Stimulated activated CD4-positive, alpha-beta T cell treated with anti-CD3 and anti-CD28 coated beads, Interleukin-1b, Interleukin-23, amount 100 ng/mL, for 24 hours (primary cell): ENCODE data around the gene TRIM2.
"Not testable (repeated sequence)": the region's sequence is repeated elsewhere in the genome, so short reads cannot be mapped to it uniquely, and the experiment has no call there.

Experiments
- DNase-seq, 4 experiments: peaks; one replicate each; pipeline ENCODE4 v3.0.0-alpha.2; 2020; ENCODE audit warnings: low read depth in 4 of 4, low spot score in 1 of 4

The TRIM2 gene

DNA sequence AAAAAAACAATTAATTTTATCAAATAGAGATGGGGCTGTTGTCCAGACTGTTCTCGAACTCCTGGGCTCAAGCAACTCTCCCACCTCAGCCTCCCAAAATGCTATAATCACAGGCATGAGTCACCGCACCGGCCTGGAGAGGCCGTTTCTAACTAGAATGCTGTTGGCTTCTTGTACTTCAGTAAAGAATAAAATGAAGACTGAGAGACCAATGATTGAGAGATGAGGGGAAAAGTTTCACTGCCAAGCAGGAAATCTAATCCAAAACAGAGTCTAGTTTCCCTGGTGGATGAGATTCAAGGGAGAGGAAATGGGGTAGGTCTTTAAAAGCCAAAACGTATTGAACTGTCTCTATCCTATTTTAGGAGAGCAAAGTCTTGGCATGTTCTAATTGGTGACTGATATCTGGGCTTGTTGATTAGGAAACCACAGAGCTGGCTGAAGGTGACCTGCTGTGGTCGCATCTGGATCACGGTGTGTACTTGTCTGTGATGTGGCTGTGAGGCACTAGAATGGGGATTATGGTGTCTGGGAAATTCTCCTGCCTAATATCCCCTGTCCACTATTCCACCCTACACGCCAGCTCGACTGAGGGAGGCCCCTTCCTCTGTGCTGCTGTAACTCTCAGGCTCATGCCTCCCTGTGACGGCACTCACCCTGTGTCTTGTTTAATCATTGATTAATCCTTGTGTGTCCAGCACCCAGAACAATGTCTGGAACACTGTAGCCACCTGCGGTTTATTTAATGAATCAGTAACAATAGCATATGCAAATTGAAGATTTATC lies 15.0 kb upstream of the TRIM2 start:
- DNase-seq = no peak

DNA sequence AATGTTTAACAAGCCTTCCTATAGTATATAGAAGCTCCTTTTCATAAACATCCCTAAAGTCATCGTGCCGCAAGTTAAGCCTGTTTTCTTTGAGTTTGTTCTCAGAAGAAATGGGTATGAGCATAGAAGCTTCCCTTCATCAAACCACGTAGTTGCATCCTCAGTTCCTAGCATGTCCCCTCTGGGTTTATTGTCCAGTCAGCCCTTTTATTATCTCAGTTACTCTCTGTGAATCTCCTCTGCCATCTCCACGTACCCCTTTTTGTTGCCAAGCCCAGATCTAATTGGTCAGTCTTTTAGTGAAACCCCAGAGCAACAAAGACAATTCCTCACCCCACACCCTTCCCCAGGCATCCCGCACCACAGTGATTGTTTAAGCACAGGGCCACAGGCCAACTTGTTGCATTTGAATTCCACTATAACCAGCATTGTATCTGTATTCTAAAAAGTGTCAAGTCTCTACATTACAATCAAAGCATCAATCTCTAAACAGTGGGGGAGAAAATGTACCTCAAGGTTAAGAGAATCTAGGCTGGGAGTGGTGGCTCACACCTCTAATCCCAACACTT lies 12.4 kb upstream of the TRIM2 start:
- no peak for DNase-seq

DNA sequence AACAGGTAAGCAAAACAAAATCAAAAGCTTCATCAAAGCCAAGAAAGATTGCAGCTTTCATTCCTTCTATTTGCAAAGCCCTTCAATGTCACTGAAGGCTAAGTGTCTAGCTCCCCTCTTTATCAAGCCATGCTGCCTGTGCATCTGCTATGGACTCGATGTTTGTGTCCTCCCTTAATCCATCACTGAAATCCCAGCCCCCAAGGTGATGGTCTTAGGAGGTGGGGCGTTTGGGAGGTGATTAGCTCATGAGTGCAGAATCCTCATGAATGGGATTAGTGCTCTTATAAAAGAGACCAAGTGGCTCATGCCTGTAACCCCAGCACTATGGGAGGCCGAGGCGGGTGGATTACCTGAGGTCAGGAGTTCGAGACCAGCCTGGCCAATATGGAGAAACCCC lies 6.9 kb upstream of the TRIM2 start:
- DNase-seq = no peak

DNA sequence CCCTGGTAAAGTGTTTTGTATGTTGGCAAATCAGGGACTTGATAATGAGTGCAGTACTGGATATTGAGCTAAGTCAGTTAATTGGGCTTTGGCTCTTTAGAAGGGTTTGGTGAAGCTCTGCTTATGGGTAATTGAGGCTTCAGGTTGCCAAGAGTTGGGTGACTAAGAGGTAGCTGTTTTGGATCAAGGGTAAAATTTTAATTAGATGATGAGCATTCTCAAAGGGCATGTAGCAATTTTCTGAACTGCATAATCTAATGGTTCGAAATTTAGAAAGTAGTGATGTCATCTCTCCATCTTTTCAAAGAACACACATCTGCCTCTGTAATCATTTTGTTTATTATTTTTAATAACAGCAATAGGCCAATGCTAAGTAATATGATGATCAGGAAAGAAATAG lies 5.5 kb upstream of the TRIM2 start:
- DNase-seq = no peak

DNA sequence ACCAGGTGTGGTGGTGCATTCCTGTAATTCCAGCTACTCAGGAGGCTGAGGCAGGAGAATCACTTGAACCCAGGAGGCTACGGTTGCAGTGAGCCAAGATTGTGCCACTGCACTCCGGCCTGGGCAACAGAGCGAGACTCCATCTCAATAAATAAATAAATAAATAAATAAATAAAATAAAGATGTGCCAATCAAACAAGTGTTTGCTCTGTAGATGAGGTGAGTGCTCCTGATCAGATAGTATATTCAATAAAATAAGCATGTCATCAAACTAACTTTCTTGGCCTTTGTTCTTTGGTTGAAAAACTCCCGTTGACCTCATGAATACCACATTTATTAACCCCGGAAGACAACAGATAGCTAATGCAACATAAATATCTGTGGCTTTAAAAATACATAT lies 497 bp upstream of the TRIM2 start:
- DNase-seq = not testable (repeated sequence)

DNA sequence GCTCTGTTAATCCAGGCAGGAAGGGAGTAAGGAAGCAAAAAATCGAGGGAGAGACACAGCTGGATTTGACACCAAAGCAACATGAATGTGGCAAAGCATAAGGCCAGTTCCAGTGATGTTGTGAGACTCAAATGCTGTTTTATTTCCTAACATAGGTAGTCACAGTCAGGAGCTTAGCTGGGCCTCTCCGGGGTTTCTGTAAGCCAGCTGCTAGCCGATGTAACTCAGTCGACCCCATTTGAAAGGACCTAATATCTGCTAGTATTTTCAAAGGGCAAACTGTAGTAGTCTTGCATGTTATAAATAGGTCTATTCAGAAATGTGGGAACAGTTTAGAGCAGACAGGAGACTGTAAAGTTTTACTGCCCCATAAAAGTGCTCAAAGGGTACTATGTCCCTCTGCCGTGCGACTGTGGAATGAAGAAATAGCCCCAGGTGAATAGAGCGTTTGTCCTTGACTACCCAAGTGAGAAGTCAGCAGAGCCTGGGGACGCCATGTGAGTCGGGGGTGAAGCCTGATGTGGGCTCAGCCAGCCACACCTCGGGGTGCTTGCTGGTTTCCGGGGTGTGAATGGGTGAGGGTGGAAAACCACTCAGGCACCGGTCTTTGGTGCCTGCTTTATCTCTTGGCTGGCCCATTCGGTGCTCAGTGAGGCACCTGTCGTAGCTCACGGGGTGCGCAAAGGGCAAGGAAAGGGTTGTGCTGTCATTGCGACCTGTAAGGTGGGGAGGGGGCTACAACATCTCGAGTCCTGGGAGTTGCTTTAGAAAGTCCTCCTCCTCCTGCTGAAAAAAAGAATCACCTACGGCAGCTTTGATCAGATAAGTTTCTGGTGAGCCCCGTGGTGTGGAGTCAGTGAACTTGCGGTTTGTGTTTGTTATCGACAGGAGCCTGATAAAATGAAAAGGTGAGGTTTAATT lies 745 bp downstream of the TRIM2 start:
- DNase-seq = no peak

DNA sequence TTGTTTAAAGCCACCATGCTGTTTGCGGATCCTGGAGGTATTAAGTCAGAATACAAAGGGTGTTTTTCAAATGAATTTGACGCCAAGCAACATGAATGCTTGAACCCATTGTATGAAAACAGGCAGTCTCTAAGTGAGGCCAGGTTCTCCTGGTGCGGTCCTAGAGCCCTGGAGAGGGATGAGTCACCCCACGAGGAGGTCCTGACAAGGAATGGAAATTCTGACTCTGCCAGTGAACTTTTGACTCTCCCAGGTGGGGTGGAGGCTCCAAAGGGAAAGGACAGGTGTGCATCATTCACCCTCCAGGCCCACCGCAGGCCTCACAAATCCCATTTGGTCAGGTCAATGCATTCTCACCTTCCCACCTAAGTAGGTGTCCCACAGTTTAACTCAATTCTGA lies 1.5 kb downstream of the TRIM2 start:
- no peak for DNase-seq

DNA sequence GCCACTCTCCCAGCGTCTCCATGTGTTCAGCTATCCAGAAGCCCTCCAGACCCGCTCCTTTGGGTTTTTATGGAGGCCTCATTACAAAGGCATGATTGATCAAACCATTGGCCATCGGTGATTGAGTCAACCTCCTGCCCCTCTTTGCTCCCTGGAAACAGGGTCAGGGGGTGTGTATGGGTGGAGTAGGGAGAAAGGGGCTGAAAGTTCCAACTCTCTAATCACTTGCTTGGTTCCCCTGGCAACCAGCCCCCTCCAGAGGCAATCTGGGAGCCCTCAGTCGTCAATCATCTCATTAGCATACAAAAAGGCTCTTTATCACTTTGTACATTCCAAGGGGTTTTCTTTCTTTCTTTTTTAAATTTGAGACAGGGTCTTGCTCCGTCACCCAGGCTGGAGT lies 2.3 kb downstream of the TRIM2 start:
- no peak for DNase-seq

DNA sequence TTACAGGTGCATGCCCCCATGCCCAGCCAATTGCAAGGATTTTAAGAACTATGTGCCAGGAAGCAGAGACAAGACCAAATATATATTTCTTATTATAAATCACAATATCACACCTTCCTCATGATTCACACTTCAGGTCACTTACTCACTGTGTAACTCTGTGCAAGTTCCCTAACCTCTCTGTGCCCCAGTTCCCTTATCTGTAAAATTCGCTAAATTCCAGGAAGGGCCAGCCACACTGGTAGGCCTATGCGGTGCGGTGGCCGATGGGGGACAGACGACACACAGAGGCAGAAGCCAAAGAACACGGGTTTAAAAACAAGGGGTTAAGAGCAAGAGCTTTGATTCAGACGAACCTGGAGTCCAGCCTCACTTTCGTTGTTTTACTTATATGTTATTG lies 2.8 kb downstream of the TRIM2 start:
- DNase-seq = no peak

DNA sequence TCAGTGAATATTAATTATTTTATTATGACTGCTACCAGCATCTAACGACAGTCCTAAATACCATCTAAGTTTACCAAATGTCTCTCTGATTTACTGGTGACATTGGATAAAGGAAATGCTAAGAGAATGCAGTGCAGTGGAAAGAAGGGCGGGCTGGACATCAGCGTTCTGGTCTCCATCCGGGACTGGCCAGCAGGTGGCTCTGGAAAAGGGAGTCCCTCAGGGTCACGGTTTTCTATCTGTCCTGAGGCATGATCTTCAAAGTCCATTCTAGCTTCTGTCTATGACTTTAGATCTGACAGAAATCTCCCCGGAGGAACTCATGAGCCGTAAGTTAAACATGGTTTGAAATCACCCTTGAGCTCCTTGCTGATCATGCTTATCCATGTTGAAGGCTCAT lies 3.3 kb downstream of the TRIM2 start:
- DNase-seq = no peak

DNA sequence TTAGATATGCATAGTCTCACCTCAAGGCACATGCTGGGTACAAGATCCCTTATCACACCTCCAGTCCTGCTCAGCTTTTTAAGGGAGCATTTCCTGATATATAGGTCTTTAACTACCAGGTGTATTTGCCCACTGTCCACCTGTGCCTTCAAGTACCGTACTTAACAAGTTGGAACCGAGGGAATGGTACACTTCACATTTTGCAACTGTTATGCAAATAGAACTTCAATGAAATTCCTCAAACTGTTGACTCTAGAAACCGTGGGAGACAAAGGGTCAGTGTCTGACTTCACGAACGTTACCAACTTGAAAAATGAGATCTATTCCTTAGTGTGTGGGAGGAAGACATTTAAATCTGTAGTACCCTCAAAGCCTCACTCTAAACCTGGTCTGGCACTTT lies 5.2 kb downstream of the TRIM2 start:
- no peak for DNase-seq

DNA sequence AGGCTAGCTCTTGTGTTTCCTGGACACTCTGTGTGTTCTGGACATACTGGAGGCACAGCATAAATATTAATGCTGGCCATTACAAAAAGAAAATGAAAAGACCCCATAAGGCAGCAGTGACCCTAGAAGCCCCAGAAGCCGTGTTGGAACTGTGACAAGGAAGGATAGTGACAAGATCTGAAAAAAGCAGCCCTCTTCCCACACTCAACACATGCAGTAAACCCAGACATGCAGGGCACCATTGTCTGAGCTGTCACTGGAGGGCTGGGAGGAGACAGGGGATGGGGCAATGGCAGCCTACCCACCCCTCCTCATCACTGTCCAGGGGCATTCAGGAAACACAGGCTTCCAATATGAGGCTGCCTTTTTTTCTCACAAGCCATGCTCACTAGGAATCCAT lies 6.5 kb downstream of the TRIM2 start:
- DNase-seq = no peak

DNA sequence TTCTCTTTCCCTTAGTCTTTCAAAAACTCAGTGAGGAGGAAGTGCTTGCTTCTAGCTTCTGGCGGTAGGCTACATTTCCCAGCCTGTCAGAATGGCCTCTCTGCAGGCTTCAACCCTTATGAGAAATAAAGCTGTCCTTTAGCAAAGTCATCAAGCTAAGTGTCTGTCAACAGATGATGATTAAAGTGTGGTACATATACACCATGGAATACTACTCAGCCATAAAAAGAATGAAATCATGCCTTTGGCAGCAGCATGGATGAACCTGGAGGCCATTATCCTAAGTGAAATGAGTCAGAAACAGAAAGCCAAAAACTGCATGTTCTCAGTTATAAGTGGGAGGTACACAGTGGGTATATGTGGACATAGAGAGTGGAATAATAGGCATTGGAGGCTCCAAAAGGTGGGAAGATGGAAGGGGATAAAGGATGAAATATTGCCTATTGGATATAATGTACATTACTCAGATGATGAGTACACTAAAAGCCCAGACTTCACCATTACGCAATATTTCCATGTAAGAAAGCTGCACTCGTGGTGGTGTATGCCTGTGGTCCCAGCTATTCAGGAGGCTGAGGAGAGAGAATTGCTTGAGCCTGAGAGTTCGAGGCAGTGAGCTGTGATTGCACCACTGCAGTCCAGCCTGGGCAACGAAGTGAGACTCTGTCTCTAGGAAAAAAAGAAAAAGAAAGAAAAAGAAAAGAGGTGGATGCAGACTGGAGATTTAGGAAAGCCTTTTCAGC lies 7.9 kb downstream of the TRIM2 start:
- no peak for DNase-seq

DNA sequence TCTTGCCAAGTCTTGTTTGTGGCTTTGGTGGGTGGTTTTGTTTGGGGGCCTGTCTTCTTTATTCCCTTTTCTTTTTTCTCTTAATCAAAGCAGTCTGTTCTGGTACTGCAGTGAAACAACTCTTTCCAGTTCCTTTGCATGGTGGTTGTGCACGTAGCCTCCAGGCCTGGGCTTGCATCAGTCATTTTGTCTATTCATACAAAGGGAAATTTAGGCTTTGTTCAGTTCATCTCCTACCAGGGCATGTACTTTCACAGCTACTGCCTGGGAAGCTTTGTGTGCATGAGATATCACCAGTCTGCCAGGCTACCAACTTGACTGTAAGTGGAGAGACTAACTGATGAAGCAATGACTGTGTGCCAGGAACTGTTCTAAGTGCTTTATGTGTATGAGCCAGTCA lies 8.5 kb downstream of the TRIM2 start:
- DNase-seq = no peak

DNA sequence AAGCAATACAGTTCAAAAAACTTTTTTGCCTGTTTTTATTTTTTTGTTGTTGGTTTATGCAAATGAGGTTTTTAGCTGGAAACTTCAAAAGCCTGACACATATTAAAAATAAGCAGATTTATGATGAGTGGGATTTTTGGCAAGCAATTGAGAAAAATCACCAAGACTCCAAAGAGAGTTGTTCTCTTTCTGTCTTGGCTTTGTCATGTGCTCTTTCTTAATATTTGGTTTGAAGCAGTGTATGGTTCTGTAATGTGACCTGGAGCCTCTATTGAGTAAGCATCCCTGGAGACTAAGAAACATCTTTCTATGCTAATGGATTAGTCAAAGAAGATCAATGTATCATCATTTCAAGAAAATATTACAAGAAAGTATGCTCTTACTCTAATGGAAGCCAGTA lies 11.7 kb downstream of the TRIM2 start:
- DNase-seq = no peak

DNA sequence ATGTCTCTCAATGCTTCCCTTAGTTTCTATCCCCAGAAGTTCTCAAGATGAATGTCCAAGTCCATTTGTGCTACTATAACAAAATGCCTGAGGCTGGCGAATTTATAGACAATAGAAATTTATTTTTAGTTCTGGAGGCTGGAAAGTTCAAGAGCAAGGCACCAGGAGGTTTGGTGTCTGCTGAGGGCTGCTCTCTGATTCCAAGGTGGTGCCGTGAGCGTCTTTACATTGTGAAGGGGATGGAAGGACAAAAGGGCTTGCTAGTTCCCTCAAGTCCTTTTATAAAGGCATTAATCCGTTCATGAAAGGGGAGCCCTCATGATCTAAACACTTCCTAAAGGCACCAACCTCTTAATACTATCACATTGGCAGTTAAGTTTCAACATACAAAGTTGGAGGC lies 12.3 kb downstream of the TRIM2 start:
- DNase-seq = no peak

DNA sequence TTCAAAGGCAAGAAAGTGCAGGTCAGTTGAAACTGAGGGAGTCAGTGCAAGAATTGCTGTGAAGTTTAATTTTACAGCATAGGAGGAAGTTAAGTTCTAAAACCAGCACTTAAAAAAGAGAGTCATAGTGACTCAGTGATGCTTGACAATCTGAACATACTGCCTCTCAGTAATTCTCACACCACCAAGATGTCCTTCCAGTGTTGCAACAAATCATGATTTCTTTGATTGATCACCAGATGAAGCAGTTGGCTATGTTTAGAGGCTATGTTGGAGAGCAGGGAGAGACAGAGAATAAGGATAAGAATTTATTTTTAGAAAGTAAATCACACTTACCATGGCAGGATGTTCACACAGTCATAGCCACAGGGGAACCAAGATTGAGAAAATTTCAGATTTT lies 13.2 kb downstream of the TRIM2 start:
- no peak for DNase-seq

DNA sequence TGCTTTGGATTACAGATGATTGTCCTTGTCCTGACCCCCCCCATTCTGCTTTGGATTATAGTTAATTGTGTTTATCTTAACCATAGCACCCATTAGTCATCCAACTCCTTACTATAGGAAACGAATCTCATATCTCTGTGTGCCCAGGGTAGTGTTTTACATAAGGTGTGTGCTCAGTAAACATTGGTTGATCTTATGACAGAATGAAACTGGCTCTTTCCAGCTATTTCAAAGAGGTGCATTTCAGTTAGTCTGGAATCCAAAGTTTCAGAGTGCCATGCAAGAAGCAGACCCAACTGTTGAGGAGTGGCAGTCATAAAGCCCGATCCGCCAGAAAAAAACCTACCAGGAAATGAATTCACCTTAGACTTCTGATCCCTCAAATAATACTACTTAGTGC lies 14.7 kb downstream of the TRIM2 start:
- DNase-seq = no peak

DNA sequence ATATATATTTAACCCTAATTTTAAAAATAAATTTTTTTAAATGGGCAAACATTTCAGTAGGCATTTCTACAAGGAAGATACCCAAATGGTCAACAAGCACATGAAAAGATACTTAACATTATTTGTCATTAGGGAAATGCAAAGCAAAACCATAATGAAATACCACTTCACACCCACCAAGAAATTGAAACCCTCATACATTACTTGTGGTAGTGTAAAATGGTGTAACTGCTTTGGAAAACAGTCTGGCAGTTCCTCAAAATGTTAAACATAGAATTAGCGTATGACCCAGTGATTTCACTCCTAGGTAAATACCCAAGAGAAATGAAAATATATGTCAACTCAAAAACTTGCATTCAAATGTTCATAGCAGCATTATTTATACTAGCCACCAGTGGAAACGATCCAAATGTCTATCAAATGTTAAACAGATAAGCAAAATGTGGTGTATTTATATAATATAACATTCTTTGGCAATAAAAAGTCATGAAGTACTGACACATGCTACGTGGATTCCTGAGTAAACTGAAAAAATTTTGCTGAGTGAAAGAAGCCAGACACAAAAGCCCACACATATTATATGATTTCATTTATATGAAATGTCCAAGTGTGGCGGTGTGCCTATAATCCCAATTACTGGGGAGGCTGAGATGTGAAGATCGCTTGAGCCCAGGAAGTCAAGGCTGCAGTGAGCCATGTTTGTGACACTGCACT lies 16.6 kb downstream of the TRIM2 start:
- DNase-seq = no peak

DNA sequence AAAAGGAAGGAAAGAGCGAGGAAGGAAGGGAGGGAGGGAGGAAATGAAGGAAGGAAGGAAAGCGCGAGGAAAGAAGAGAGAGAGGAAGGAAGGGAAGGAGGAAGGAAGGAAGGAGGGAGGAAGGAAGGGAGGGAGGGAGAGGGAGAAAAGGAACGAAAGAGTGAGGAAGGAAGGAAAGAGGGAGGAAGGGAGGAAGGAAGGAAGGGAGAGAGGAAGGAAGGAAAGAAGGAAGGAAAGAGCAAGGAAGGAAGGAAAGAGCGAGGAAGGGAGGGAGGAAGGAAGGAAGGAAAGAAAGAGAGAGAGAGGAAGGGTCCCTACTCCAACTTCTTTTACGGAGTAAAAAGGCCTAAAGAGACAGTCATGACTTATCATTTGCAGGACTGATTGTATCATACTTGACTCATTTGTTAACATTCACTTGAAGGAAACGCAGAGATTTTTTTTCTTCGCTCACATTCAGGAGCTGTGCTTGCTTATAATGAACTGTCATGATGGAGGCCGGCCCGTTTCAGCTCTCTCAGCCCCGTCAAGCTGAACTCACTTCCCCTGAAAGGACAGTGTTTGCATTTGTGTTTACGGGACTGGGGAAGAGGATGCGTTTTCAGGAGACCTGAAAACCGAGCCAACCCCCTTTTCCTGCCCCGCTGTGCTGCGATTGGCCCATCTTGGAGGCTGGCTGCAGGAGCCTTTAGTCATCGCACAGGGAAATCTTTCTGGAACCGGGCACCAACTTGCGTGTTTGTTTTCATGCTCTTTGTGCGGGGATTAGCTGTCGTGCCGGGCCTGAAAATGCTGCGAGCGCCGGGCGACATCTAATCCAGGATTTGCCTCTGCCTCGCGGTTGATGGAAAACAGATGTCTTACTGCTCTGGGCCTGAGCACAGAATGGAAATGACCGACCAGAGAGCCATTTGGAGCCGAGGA lies 17.8 kb downstream of the TRIM2 start:
- DNase-seq = no peak
